Measurements from ENCODE around the gene SYT17.
"Not testable (repeated sequence)": the region's sequence is repeated elsewhere in the genome, so short reads cannot be mapped to it uniquely, and the experiment has no call there.

Gene SYT17

GRCh38 chr16:19175492-19176262 lies 7.6 kb downstream of the SYT17 start:
- DNase-seq: no peak

- no peak for DNase-seq
These were observed 9.2 kb downstream of the SYT17 start for GRCh38 chr16:19177111-19177739.

- DNase-seq: peak; percentile 31
These were observed 11.8 kb downstream of the SYT17 start for GRCh38 chr16:19179546-19180490.

- no peak for DNase-seq
These were observed 12.7 kb downstream of the SYT17 start for GRCh38 chr16:19180741-19181140.

- no peak for DNase-seq
These were observed 14.4 kb downstream of the SYT17 start for GRCh38 chr16:19182481-19182880.

- DNase-seq: no peak
These were observed 15.1 kb downstream of the SYT17 start for GRCh38 chr16:19183187-19183586.

GRCh38 chr16:19184823-19185509 lies 16.9 kb downstream of the SYT17 start:
- no peak for DNase-seq

- DNase-seq: no peak
These were observed 17.4 kb downstream of the SYT17 start for GRCh38 chr16:19185510-19185851.

GRCh38 chr16:19186408-19186807 lies 18.4 kb downstream of the SYT17 start:
- DNase-seq: no peak

GRCh38 chr16:19187961-19188360 lies 19.9 kb downstream of the SYT17 start:
- DNase-seq: not testable (repeated sequence)

- no peak for DNase-seq
These were observed 20.4 kb downstream of the SYT17 start for GRCh38 chr16:19188406-19188805.

- no peak for DNase-seq
These were observed 24.8 kb downstream of the SYT17 start for GRCh38 chr16:19192865-19193264.

GRCh38 chr16:19196871-19197270 lies 28.8 kb downstream of the SYT17 start:
- no peak for DNase-seq

GRCh38 chr16:19203374-19203966 lies 35.4 kb downstream of the SYT17 start:
- DNase-seq: no peak

- no peak for DNase-seq
These were observed 42.4 kb downstream of the SYT17 start for GRCh38 chr16:19210280-19210924.

GRCh38 chr16:19210968-19211367 lies 42.9 kb downstream of the SYT17 start:
- no peak for DNase-seq

- DNase-seq: no peak
These were observed 44.0 kb downstream of the SYT17 start for GRCh38 chr16:19212059-19212458.

- no peak for DNase-seq
These were observed 45.8 kb downstream of the SYT17 start for GRCh38 chr16:19213885-19214284.

- DNase-seq: no peak
These were observed 47.7 kb downstream of the SYT17 start for GRCh38 chr16:19215705-19216104.

GRCh38 chr16:19218581-19218980 lies 50.5 kb downstream of the SYT17 start:
- DNase-seq: no peak

GRCh38 chr16:19219836-19220235 lies 51.8 kb downstream of the SYT17 start:
- no peak for DNase-seq
